Sigmoid colon (tissue), 4 donors: ENCODE data around the gene BPIFB3.

Source experiments
- CTCF ChIP-seq, 4 experiments: fragments of 450-650 bp in 3 of 4; fragments of 200-600 bp in 1 of 4; IDR thresholded peaks; one replicate each; pipeline ENCODE4 v1.5.1; 2016 to 2019; ENCODE audit warnings: antibody characterized with exemption in 4 of 4, mild to moderate bottlenecking in 3 of 4, moderate library complexity in 2 of 4
- POLR2A ChIP-seq, 2 donors: fragments of 450-650 bp; IDR thresholded peaks; one replicate each; pipeline ENCODE4 v1.6.1; 2016; ENCODE audit warnings: antibody characterized with exemption in 2 of 2, mild to moderate bottlenecking in 2 of 2, moderate library complexity in 2 of 2
- POLR2AphosphoS5 ChIP-seq, 4 donors: sonication (generic); formaldehyde crosslinking; IDR thresholded peaks; one replicate each; pipeline ENCODE4 v1.6.1; 2017; ENCODE audit warnings: antibody characterized with exemption in 4 of 4

- TF ChIP-seq CTCF (IDR thresholded peaks at IDR 0.05) (no peak), POLR2A (IDR thresholded peaks at IDR 0.05) (no peak), POLR2AphosphoS5 (IDR thresholded peaks at IDR 0.05) (no peak)
Measured at GRCh38 chr20:33093582-33093981, 39.9 kb downstream of the BPIFB3 start.
